OCI-LY3 (cell line): ENCODE measurements around the gene PAK1.

Source experiments
- CTCF ChIP-seq: fragments of 200-600, 300-600 bp; sonication (generic); IDR thresholded peaks from 2 replicates; pipeline ENCODE4 v1.5.1; 2014; ENCODE audit warnings: antibody characterized with exemption, low read length, low read depth
- EZH2phosphoT487 ChIP-seq: fragments of 200-600 bp; shearing (Covaris generic); IDR thresholded peaks from 2 replicates; pipeline ENCODE4 v1.6.1; 2018; ENCODE audit warnings: antibody characterized with exemption, mixed run types, low read depth

DNA sequence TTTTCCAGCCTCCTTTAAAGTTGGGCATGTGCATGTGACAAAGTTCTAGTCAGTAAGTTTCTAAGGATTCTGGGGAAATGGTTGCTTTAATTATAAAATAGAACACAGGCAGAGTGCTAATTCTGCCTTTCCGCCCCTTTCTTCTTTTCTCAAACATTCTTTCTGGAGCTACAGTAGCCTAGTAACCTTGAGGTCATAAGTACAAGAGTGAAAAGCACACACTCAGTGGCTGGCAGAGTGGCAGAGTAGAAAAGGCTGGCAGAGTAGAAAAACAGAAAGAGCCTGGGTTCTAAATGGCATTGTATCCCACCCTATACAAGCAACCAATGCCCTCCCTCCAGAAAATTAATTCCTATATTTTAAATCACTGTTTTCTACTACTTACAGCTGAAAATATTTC is 51.2 kb downstream of the PAK1 start:
- no peak for TF ChIP-seq CTCF
- TF ChIP-seq EZH2phosphoT487: no peak
